Right lobe of liver (tissue), 6 donors: ENCODE results near the gene PDZD4. TPM values are rescaled to one million over a fixed set of nuclear protein-coding genes. Genes with fewer than 3 reads are reported as not detected.

Experiments used
- ATAC-seq, 4 donors: fragments of 200-7000 bp; cut with Tn5 transposase; one replicate each; pipeline ENCODE4 v1.9.1; 2020; ENCODE audit warnings: mild to moderate bottlenecking in 4 of 4, moderate library complexity in 4 of 4
- DNase-seq, 3 donors: peaks; one replicate each; pipeline ENCODE4 v3.0.0-alpha.2; 2020
- H3K27ac ChIP-seq, 3 donors: fragments of 200-600 bp; one replicate each; pipeline ENCODE4 v1.8.0; 2022
- H3K27me3 ChIP-seq, 2 donors: fragments of 200-600 bp; one replicate each; pipeline ENCODE4 v1.8.0; 2022
- H3K36me3 ChIP-seq, 4 donors: fragments of 200-600 bp; sonication (generic) in 1 of 4; one replicate each; pipeline versions ENCODE4 v1.5.1 to v1.8.0; 2017 to 2022; ENCODE audit warnings: control low read depth in 1 of 4
- H3K4me1 ChIP-seq, 4 donors: fragments of 200-600 bp; sonication (generic) in 1 of 4; one replicate each; pipeline versions ENCODE4 v1.5.1 to v1.8.0; 2017 to 2022; ENCODE audit warnings: control low read depth in 1 of 4
- H3K4me3 ChIP-seq, 3 donors: fragments of 200-600 bp; one replicate each; pipeline ENCODE4 v1.8.0; 2022
- H3K9me3 ChIP-seq, 4 donors: fragments of 200-600 bp; sonication (generic) in 1 of 4; one replicate each; pipeline versions ENCODE4 v1.5.1 to v1.8.0; 2017 to 2022; ENCODE audit warnings: control low read depth in 1 of 4
- POLR2A ChIP-seq: fragments of 450-650 bp; IDR thresholded peaks from one replicate; pipeline ENCODE4 v1.6.1; 2017; ENCODE audit warnings: antibody characterized with exemption, mild to moderate bottlenecking
- WGBS: methylation state at CpG from one replicate; pipeline ENCODE4 v1.1.6; 2018; ENCODE audit warnings: low coverage, low lambda C conversion rate; ENCODE audit not compliant: insufficient coverage; ENCODE audit errors: missing lambda C conversion rate; 5-methylcytosine and 5-hydroxymethylcytosine counted together
- intact Hi-C, 2 donors: fragments of 100-400 bp; cut with DNase I; formaldehyde crosslinking; loops; one replicate each; pipeline versions ENCODE4 v1.11.2 to v1.14.1; 2022
- total RNA-seq, 6 experiments: library from RNA; depleted of rRNA in 2 of 6; stranded (reverse); fragments of >200 nt in 2 of 6; fragmentation: NEBNext Ultra II Directional in 3 of 6; extraction: Animal tissue kit (Norgen Biotek cat#: 25700) in 3 of 6; gene quantifications; one replicate each; pipeline versions ENCODE4 v1.1.0 to v1.2.4, GENCODE V29; 2016 to 2023
- TF ChIP-seq, protein P1 (sequence below), 4 donors: fragments of 200-600 bp in 3 of 4; fragments of 450-650 bp in 1 of 4; IDR thresholded peaks; one replicate each; pipeline versions ENCODE4 v1.5.1 to v1.8.0; 2016 to 2022; ENCODE audit warnings: antibody characterized with exemption in 4 of 4, mild to moderate bottlenecking in 2 of 4
- donor health status: DM: no; HTN: yes; CAD: no.
- donor health status: DM: no; HTN: no; CAD: no.
- donor health status: DM: no; HTN: no; CAD: no.
- donor health status: DM: no; HTN: yes; CAD: no.
- donor health status: DM: no; HTN: yes; CAD: no.

The PDZD4 gene
- total RNA-seq, 6 experiments from 2014 or later = 0.61 to 2.3 (median 1.5) TPM

DNA sequence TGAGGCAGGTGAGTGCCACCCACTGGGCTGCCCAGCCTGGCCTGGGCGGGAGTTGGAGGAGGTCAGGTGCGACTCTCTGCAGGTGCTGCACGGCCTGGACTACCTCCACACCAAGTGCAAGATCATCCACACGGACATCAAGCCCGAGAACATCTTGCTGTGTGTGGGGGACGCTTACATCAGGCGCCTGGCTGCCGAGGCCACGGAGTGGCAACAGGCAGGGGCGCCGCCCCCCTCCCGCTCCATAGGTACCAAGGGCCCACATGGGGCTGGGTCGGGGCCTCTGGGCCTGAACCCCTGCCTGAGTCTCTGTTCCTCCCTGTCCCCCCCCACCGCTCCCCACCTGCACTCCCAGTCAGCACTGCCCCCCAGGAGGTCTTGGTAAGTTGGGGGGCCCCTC lies 47.5 kb downstream of the PDZD4 start:
- no peak overlapping the region for H3K4me3 ChIP-seq
- WGBS = 80% methylated on average over 1 of the region's 14 CpGs
- TF ChIP-seq, protein P1, sequence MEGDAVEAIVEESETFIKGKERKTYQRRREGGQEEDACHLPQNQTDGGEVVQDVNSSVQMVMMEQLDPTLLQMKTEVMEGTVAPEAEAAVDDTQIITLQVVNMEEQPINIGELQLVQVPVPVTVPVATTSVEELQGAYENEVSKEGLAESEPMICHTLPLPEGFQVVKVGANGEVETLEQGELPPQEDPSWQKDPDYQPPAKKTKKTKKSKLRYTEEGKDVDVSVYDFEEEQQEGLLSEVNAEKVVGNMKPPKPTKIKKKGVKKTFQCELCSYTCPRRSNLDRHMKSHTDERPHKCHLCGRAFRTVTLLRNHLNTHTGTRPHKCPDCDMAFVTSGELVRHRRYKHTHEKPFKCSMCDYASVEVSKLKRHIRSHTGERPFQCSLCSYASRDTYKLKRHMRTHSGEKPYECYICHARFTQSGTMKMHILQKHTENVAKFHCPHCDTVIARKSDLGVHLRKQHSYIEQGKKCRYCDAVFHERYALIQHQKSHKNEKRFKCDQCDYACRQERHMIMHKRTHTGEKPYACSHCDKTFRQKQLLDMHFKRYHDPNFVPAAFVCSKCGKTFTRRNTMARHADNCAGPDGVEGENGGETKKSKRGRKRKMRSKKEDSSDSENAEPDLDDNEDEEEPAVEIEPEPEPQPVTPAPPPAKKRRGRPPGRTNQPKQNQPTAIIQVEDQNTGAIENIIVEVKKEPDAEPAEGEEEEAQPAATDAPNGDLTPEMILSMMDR (IDR thresholded peaks at IDR 0.05) = no peak
- TF ChIP-seq POLR2A = no peak
- H3K27ac ChIP-seq = no peak overlapping the region
- H3K36me3 ChIP-seq = peaks cover 0 to 7% (median 2%) of the 10 kb centered on the region in 4 donors
- intact Hi-C loops = no loop called here
- H3K9me3 ChIP-seq = no peaks in the 10 kb centered on the region
- ATAC-seq = no peak
- no peaks in the 10 kb centered on the region for H3K4me1 ChIP-seq
- no peaks in the 10 kb centered on the region for H3K27me3 ChIP-seq
- DNase-seq = no peak

DNA sequence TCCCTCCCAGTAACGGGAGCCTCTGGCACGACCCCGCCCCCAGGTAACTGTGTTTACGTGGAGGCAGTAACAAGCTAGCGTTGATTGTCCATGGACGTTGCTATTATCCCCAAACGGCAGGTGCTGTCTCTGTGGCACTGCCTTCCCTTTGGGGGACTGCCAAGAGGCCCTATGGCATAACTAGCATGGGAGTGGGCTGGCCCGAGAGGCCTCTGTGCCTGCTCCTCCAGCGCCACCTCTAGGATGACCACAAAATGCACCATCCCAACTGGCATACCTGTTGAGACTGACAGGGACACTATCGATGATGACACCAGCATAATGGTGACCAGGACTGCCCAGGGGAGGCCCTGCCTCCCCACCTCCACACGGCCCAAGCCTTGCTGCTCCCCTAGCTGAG lies 48.0 kb downstream of the PDZD4 start:
- Histone ChIP-seq H3K9me3 (no peaks in the 10 kb centered on the region), H3K36me3 (peaks cover 0 to 7% (median 2%) of the 10 kb centered on the region in 4 donors), H3K4me1 (no peaks in the 10 kb centered on the region), H3K27me3 (no peaks in the 10 kb centered on the region), H3K4me3 (no peak overlapping the region), H3K27ac (no peak overlapping the region)
- WGBS = no CpG with 5 or more reads among the region's 11 CpGs
- intact Hi-C loops = no loop called here
- DNase-seq (no peak), ATAC-seq (no peak)
- TF ChIP-seq, protein P1 (IDR thresholded peaks at IDR 0.05) = no peak
- TF ChIP-seq POLR2A = no peak

DNA sequence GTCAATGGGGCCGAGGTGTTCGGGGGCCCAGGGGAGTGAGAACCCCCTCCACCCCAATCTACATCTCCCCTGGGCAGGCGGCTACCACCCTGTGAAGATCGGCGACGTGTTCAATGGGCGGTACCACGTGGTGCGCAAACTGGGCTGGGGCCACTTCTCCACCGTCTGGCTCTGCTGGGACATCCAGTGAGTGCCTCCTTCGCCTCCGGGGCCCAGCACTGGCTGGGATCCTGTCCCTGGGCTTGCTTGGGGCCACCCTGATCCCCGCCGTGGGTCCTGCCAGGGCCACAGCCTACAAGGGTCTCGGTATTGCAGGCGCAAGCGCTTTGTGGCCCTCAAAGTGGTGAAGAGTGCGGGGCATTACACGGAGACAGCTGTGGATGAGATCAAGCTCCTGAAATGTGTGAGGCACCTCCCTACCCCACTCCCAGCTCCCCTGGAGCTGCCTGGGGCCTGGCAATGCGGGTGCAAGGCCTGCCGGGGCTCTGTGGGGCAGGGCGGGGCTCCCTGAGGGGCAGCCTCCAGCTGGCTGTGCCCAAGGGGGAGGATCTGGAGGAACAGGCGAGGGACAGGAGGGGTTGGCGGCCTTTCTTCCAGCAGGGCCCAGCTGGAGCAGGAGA lies 48.8 kb downstream of the PDZD4 start:
- Histone ChIP-seq H3K36me3 (peaks cover 0 to 7% (median 2%) of the 10 kb centered on the region in 4 donors), H3K4me3 (no peak overlapping the region), H3K27me3 (no peaks in the 10 kb centered on the region), H3K4me1 (no peaks in the 10 kb centered on the region), H3K27ac (no peak overlapping the region), H3K9me3 (no peaks in the 10 kb centered on the region)
- 73% methylated on average over 9 of the region's 24 CpGs for WGBS
- DNase-seq = no peak
- TF ChIP-seq POLR2A = no peak
- TF ChIP-seq, protein P1 (IDR thresholded peaks at IDR 0.05) = no peak
- intact Hi-C loops = no loop called here
- ATAC-seq = peak in 1 of 4 donors; percentile 10

DNA sequence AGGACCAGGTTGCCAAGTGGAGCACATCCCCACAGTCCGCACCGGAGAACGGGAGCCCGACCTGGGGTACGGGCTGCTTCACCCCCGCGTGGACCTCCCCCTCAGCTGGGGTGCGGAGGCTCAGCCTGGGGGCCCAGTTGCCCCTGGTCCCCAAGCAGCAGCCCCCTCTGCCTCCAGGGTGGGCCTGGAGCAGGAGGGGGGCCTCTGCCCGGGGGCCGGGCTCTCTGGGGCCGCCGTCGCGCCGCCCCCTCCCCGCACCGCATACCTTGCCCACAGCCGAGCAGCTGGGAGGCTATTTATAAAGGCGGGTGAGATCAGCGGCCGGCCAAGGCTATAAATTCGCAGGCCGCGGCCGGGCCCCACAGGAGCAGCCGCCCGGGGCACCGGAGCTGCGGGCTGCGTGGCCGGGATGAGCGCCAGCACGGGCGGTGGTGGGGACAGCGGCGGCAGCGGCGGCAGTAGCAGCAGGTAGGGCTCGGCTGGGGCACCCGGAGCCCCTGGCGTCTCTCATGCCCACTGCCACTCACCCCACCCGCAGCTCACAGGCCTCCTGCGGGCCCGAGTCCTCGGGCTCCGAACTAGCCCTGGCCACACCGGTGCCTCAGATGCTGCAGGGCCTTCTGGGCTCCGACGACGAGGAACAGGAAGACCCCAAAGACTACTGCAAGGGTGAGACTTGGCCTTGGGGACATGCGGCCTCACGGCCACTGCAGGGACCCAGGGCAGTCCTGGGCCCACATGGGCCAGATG lies 49.5 kb downstream of the PDZD4 start, which contains the start of gene SRPK3:
Gene SRPK3 (plus strand): TSS at position 364 of the 750 bp plus-strand sequence. CDS start 46 bp downstream, at position 410.
- no CpG with 5 or more reads among the region's 52 CpGs for WGBS
- no peak within 1 kb of the TSS for H3K4me3 ChIP-seq

More for the DNA sequence above, 49.5 kb downstream of the PDZD4 start, which contains the start of gene SRPK3:
- no peaks in the 10 kb centered on the region for H3K27me3 ChIP-seq
- ATAC-seq (no peak), DNase-seq (no peak)
- intact Hi-C loops = no loop called here
- H3K4me1 ChIP-seq = no peaks in the 10 kb centered on the region
- H3K36me3 ChIP-seq = peaks cover 0 to 5% (median 0%) of the 10 kb centered on the region in 4 donors
- no peaks in the 10 kb centered on the region for H3K9me3 ChIP-seq
- H3K27ac ChIP-seq = no peak within 1 kb of the TSS
- no peak for TF ChIP-seq POLR2A
- TF ChIP-seq, protein P1 (IDR thresholded peaks at IDR 0.05) = no peak
